HEK293 (cell line): ENCODE measurements around the gene PITHD1.

Experiments
- CTCF ChIP-seq: fragments of 450-650 bp; formaldehyde crosslinking; IDR thresholded peaks from 2 replicates; pipeline ENCODE4 v1.5.1; 2016; ENCODE audit warnings: missing biosample characterization, missing genetic modification characterization
- GFI1B ChIP-seq: fragments of 450-650 bp; formaldehyde crosslinking; IDR thresholded peaks from 2 replicates; pipeline ENCODE4 v1.5.1; 2016; ENCODE audit warnings: missing biosample characterization, missing genetic modification characterization
- KLF16 ChIP-seq: fragments of 450-650 bp; formaldehyde crosslinking; IDR thresholded peaks from 2 replicates; pipeline ENCODE4 v1.5.1; 2017; ENCODE audit warnings: missing biosample characterization, missing genetic modification characterization
- MEIS1 ChIP-seq: sonication (generic); formaldehyde crosslinking; IDR thresholded peaks from 2 replicates; pipeline ENCODE4 v1.8.1; 2022; ENCODE audit warnings: missing genetic modification reagents, mild to moderate bottlenecking, borderline replicate concordance
- PATZ1 ChIP-seq: fragments of 450-650 bp; formaldehyde crosslinking; IDR thresholded peaks from 2 replicates; pipeline ENCODE4 v1.5.1; 2016; ENCODE audit warnings: missing biosample characterization, missing genetic modification characterization
- ZFP69B ChIP-seq: fragments of 450-650 bp; formaldehyde crosslinking; IDR thresholded peaks from 2 replicates; pipeline ENCODE4 v1.5.1; 2016; ENCODE audit warnings: missing biosample characterization, missing genetic modification characterization
- ZNF121 ChIP-seq: fragments of 450-650 bp; formaldehyde crosslinking; IDR thresholded peaks from 2 replicates; pipeline ENCODE4 v1.5.1; 2016; ENCODE audit warnings: missing biosample characterization, missing genetic modification characterization
- ZNF18 ChIP-seq: fragments of 450-650 bp; formaldehyde crosslinking; IDR thresholded peaks from 2 replicates; pipeline ENCODE4 v1.5.1; 2016; ENCODE audit warnings: missing biosample characterization, missing genetic modification characterization

GRCh38 chr1:23805025-23805424, 26.8 kb downstream of the PITHD1 start:
- TF ChIP-seq PATZ1 = no peak
- TF ChIP-seq CTCF (tag by site-specific recombination) = no peak
- no peak for TF ChIP-seq KLF16 (tag by site-specific recombination)
- no peak for TF ChIP-seq ZFP69B (tag by site-specific recombination)
- TF ChIP-seq MEIS1 = no peak
- no peak for TF ChIP-seq GFI1B (tag by site-specific recombination)
- TF ChIP-seq ZNF18 = no peak
- no peak for TF ChIP-seq ZNF121
